Stimulated activated CD8-positive, alpha-beta memory T cell treated with anti-CD3 and anti-CD28 coated beads, Interleukin-15, amount 100 ng/mL, for 24 hours (primary cell): ENCODE measurements around the gene KIAA1586.
"Not testable (repeated sequence)": the region's sequence is repeated elsewhere in the genome, so short reads cannot be mapped to it uniquely, and the experiment has no call there.

ENCODE experiments used
- DNase-seq: peaks from one replicate; pipeline ENCODE4 v3.0.0-alpha.2; 2020; ENCODE audit warnings: low read depth

Gene KIAA1586

DNA sequence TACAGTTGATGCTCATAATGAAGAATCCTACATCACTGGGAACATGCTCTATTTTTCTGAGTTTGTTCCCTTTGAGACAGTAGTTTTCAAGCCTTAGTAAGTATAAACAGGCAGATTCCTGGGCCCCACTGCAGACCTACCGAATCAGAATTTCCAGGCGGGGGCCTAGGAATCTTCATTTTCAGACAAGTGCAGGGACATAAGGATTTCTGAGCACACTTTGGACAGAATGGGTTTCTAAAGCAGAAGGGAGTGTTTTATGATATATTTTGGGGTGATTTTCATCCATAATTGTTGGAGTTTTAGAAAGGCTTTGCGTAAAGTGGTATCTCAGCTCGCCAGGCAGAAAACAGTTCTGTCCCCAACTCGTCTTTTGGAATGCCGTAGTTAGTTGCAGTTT, 1.4 kb downstream of the KIAA1586 start:
- DNase-seq = not testable (repeated sequence)

DNA sequence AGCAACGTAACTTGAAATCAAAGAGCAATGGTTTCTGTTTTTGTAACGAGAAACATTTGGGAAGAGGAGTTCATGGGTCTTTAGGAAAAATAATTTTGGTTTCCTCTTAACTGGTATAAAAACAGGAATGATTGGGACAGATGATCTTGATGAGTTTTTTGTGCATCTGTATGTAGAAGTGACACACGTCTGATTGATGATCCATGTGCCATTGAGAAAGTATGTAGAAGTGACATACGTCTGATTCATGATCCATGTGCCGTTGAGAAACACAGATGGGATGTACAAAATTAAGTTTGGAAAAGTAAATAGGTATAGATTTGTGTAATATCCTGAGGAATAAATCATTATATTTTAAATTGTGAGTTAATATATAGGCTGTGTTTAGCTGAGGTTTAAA, 2.1 kb downstream of the KIAA1586 start:
- no peak for DNase-seq

DNA sequence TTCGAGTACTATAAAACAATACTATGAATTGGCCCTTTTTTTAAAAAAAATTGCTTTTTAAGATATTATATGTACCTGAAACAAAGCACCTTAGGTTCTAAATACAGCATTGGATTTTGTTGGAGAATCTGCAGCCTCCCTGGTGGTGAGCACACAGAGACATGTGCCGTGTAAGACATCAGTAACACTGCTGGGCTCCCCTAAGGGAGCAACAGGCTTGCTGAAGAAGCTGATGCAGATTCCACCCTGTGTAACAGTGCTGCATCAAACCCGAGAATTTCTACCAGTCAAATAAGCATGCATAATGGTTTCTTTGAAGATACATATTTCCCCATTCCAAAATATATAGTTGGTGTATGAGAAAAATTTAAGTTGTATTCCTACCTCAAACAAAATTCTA, 17.4 kb downstream of the KIAA1586 start:
- DNase-seq = no peak

DNA sequence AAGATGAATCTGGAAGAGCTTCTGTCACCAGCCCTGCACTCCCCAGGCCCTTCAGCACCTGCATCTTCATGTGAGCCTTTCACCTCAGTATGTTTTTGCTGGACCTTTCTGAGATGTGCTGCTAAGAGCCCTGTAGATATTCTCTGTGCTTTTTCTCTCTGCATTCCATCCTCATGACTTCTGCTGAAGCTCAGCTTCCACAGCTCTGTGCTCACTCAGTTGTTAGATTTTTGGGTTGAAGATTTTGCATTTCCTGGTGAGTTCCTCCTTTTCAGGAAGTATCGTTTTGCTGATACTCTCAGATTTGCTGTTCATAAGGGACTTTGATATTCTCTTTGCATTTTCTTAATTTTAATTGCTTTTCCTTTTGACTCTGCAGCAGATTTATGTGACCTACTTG, 18.3 kb downstream of the KIAA1586 start:
- no peak for DNase-seq

DNA sequence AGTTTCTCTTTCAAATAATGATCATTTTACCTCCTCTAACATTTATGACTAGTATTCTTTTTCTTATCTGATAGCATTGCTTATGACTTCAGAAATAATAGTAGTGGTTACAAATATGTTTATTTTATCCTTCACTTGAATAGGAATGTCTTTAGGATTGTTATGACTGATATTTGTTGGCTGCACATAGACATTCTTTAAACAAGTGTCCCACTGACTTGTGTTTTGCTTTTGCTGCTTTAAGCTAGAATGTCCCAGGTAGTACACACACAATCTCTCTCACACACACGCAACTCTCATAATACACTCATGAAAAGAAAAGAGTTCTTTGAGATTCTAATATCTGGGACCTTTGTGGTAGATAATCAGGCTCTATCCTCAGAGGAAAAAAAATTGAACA, 21.6 kb downstream of the KIAA1586 start:
- DNase-seq = no peak

DNA sequence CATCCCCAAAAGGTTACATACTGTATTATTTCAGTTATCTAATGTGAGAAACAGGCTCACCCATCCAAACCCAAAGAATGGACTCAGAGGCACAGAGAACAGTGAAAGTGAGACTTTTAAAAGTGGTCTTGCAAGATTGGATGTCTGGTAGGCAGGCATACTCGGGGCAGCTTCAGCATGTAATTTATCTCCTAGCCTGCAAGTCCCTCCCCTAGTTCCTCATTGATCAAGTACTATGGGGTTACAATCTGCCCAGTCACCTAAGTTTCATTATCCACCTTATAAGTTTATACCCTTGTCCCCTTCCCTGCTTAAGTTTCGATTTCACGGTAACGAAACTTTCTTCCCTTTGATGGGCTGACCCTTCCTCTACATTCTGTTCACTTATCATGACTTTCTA, 22.7 kb downstream of the KIAA1586 start:
- DNase-seq = no peak

DNA sequence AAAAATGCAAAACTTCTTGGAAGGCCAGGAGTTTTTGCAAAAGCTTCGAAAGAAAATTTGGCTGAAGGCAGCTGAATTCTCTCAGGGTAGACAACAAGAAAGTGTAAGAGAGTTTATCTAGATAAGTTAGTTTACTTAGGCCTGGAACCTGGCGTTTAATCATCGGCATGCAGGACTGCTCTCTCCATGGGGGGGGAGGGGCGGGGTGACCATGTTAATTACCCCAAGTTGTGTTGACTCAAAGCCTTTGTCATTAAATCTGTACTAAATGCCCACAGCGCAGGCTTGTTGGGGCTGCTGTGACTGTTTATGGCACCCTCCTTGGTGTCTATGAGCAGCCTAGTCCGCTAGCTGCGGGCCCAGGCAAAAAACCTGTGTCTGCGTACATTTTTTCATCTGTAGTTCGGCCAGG, 23.4 kb downstream of the KIAA1586 start:
- DNase-seq = no peak

DNA sequence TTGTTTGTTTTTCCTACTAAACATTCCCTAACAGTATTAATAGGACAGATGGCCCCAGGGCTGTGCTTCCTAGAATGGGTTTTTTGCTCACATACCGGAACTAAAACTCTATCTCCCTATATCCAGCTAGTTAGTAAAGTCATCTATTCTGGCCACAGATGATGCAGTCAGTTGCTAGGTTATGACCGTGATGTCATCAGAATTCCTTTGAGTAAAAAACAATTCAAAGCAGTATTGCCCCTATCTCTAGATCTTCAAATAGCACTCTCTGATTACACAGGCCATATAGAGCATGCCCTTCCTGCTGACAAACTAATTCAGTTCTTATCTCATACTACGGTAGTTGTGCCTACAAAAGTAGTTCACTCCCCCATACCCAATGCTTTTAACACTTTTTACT, 25.6 kb downstream of the KIAA1586 start:
- DNase-seq = no peak

DNA sequence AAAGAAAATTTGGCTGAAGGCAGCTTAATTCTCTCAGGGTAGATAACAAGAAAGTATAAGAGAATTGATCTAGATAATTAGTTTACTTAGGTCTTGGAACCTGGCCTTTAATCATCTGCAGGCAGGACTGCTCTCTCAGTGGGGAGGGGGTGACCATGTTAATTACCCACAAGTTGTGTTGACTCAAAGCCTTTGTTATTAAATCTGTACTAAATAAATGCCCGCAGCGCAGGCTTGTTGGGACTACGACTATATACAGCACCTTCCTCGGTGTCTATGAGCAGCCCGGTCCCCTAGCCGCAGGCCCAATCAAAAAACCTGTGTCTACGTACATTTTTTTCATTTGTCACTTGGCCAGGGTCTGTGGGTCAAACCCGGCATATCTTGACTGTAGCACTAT, 27.9 kb downstream of the KIAA1586 start:
- no peak for DNase-seq

DNA sequence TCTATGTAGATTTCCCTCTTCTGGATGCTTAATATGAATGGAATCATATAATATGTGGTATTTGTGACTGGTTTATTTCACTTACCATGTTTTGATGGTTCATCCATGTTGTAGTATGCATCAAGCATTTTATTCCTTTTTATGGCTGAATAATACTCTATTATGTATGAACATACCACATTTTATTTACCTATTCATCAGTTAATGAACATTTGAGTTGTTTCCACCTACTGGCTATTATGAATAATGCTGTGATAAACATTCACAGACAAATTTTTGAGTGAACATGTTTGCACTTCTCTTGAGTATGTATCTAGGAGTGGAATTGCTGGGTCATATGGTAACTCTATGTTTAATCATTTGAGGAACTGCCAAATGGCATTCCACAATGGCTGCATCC, 28.6 kb downstream of the KIAA1586 start:
- no peak for DNase-seq

DNA sequence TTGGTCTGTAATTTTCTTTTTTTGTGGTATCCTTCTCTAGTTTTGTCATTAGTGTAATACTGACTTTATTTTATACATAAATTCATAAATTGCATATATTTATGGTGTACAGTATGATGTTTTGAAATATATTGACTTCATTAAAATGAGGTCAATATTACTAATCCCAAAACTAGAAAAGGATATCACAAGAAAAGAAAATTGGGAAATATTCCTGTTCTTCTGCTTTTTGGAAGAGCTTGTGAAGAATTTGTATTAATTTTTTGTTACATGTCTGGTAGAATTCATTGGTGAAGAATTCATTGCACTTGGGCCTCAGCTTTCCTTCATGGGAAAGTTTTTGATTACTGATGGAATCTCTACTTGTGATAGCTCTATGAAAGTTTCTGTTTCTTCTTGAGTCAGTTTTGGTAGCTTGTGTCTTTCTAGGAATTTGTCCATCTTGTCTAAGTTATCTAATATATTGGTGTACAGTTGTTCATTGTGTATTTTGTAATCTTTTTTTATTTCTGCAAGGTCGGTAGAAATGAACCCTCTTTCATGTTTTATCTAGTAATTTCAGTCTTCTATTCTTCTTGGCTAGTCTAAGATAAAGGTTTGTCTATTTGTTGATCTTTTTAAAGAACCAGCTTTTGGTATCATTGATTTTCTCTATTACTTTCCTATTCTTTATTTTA, 32.2 kb downstream of the KIAA1586 start:
- DNase-seq = no peak

DNA sequence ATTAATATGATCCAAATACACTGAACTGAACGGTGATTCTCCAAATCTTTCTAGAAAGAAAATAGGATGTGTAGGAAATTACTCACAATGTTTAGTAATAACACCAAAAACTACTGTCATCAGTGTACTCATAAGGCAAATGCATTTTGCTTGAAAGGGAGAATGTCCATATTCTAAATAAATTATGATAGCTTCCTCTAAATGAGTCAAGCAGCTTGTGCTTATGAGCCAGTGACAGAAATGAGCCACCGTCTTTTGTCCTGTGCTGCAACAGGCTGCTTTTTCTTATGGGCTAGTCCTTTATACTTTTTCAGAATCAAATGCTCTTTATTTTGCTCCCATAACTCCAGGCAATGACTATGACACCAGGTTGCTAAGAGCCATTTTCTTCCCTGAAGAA, 39.0 kb downstream of the KIAA1586 start:
- DNase-seq = no peak

DNA sequence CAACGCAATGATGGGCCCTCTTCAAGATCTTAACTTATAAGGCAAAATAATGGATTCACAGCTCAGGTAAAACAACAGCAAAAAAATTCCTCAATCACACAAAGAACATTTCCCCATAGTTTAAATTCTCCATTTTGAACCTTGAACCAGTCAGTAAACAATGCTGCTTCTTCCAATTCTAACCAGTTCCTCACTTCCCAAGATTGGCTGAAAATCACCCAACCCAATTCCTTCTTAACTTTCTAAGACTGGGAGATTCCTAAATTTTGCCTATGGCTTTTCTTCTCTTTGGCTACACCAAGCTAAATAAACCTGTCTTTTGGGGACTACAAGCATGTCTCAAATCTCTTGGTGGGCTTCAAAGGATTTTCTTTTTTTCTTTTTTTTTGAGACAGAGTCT, 40.4 kb downstream of the KIAA1586 start:
- no peak for DNase-seq

DNA sequence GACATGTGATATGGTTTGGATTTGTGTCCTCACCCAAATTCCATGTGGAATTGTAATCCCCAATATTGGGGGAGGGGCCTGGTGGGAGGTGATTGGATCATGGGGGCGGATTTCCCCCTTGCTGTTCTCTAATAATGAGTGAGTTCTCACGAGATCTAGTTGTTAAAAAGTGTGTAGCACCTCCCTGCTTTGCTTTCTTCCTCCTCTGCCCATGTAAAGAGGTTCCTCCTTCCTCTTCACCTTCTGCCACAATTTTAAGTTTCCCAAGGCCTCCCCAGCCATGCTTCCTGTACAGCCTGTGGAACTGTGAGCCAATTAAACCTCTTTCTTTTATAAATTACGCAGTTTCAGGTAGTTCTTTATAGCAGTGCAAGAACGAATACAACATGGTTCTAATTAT, 41.4 kb downstream of the KIAA1586 start:
- no peak for DNase-seq

DNA sequence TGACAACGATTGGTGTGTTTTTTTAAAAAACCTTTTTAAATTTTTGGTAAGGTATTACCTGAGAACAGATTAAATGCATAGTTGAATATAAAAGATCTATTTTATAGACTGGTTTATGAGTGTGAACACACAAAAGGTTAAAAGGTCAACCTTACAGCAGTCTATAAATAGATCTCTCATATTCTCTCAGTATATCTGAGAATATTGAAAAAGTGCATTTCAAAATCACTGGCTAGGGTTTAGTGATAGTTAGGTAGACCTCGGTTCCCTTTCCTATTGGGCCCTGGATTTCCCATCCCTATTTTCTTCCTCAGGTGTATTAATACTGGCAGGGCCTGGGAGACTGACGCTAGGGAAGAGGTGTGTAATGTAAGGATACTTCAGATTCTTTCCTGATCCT, 42.8 kb downstream of the KIAA1586 start:
- no peak for DNase-seq

DNA sequence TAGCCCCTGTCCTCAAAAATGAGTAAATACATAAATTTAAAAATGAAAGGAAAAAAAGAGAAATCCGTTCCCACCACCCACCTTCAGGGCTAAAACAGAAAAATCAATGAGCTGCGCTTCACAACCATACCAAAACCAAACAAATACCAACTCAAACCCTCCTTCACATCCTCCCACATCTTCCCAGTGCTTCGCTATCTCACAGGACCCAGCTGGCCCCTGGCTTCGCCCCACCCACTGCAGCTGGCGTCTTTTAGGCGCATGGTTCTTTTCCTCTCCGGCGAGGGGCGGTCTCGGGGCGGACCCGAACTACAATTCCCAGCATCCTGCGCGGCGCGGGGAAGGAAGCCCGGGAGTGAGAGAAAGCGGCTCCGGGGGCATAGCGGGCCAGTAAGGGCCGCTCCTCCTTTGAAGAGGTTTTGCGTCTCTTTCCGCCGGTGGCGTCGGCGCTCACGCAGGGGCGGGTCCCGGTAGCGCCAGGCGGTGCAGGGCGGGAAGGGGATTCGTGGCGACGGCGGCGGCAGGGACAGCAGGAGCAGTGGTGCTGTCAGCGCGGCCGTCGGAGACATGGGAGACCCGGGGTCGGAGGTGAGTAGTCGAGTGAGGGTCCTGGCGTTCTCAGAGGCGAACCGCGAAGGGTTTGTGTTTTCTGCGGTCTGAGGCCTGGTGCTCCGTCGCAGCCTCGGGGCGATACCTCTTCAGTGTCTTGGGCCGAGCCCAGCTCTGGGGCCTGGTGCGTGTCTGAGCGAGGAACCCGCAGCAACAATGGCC, 43.4 kb downstream of the KIAA1586 start, which contains the start of gene ZNF451:
ZNF451 (plus strand) TSS at position 502 of the 771 bp plus-strand sequence; CDS start at position 568, 66 bp downstream.
- DNase-seq = peak; percentile 89

DNA sequence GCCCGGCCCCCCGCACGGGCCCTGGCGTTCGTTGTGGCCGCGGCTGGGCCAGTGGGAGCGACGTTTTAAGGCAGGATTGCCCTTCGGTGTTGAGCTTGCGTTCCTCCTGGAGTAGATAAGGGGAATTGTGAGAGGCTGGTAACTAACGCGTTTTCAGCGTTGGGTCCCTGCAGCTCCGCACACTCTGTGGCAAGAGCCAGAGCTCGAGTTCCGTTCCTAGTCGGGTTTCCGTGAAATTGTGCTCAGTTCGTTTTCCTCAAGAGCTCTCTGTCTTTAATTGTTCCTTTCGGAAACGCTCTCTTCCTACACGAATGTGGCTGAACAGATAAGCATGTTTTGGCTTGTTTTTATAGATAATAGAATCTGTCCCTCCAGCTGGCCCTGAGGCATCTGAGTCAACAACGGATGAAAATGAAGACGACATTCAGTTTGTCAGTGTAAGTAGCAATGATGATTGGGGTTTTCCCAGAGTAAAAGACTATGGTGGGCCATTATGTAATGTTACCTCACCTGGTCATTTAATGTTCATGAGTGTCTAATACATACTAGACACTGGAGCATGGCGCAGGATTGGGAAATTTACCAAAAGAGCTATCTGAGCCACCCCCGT, 44.1 kb downstream of the KIAA1586 start:
- DNase-seq = not testable (repeated sequence)

DNA sequence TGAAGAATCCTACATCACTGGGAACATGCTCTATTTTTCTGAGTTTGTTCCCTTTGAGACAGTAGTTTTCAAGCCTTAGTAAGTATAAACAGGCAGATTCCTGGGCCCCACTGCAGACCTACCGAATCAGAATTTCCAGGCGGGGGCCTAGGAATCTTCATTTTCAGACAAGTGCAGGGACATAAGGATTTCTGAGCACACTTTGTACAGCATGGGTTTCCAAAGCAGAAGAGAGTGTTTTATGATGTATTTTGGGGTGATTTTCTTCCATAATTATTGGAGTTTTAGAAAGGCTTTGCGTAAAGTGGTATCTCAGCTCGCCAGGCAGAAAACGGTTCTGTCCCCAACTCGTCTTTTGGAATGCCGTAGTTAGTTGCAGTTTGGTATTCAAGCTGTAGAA, 44.9 kb downstream of the KIAA1586 start:
- DNase-seq = not testable (repeated sequence)

DNA sequence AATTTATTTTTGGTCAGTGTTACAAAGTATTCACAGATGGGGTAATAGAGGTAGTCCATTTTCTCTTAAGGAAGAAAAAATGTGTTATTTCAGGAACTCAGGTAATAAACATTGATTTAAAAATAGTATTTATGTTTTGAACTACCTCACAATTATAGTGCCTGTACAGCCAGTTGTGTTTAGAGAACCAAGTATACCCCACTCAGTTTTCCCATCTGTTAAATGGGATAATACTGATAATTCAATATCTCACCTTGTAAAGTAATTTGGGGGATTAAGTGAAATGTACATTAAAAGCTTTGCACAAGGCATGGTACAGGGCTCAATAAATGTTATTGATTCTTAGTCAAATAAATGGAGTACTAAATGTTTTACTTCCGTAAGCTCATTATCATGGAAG, 48.2 kb downstream of the KIAA1586 start:
- DNase-seq = no peak

DNA sequence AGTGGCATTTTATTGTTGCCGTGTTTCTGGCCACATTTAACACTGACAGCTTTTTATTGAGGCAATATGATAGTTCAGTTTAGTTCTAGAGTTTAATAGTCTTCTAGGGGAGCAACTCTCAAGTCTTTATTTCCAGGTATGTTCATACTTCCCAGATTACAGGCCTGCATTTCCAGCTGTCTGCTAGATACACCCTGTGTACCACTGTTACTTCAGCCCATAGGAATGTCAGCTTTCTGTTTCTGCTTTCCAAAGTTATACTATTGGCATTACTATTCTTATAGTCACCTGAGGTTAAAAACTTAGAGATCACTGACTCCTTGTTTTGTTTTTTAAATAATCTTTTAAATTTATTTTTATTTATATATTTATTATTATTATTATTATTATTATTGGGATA, 51.1 kb downstream of the KIAA1586 start:
- no peak for DNase-seq

DNA sequence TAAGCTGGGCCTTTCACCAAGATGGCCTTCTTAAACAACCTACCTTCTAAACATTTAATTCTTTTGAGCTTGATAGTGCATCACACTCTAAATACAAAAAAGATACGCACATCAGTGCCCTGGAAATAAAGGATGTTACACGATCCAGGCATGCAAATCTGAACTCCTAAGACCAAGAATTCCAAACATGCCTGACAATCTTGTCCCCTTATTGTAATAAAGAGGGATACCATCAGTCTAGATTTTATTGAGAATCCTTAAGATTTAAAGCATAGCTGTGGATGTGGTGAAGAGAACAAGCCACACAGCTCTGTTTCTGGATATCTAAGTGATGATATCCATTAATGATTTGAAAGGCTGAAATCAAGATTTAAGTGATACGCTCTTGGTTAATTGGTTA, 56.5 kb downstream of the KIAA1586 start:
- no peak for DNase-seq

DNA sequence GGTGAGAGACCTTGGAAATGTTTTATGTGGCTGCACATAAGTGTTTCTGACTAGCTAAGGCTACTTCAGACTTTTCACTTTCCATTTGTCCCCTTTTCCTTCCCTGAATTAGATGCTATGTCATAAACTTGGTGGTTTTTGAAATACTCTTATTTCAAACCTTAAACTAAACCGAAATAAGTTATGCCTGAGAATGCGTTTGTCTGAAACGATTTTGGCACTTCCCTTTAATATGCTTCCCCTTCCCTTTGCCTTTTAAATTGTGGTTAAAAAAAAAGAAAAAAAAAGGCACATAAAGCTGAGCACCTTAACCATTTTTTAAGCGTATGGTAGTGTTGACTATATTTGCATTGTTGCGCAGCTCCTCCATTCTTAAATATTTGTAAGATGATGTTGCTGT, 57.8 kb downstream of the KIAA1586 start:
- no peak for DNase-seq
